PC-3 (cell line): ENCODE data around the gene C1QTNF6.

Experiments used
- EZH2 ChIP-seq: fragments of 300-600 bp; sonication (generic); IDR thresholded peaks from one replicate; pipeline ENCODE4 v1.6.1; 2017; ENCODE audit warnings: antibody characterized with exemption, mild to moderate bottlenecking, low read length; ENCODE audit not compliant: unreplicated experiment
- TF ChIP-seq, protein P1 (sequence below): fragments of 300-600 bp; sonication (generic); conservative IDR thresholded peaks from 2 replicates; pipeline ENCODE4 v1.5.1; 2017; ENCODE audit warnings: antibody characterized with exemption, low read depth, mild to moderate bottlenecking, low read length

DNA sequence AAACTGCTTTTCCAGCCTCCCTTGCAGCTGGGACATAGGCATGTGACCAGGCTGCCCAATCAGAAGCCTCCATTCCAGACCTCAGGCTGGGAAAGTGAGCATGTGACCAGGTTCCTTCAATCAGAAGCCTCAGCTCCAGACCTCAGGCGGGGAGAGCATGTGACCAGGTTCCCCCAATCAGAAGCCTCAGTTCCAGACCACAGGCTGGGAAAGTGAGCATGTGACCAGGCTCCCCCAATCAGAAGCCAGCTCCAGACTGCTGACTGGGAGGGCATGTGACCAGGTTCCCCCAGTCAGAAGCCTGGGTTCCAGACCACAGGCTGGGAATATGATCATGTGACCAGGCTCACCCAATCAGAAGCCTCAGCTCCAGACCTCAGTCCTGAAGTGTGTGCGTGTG is 26.6 kb downstream of the C1QTNF6 start:
- TF ChIP-seq, protein P1, sequence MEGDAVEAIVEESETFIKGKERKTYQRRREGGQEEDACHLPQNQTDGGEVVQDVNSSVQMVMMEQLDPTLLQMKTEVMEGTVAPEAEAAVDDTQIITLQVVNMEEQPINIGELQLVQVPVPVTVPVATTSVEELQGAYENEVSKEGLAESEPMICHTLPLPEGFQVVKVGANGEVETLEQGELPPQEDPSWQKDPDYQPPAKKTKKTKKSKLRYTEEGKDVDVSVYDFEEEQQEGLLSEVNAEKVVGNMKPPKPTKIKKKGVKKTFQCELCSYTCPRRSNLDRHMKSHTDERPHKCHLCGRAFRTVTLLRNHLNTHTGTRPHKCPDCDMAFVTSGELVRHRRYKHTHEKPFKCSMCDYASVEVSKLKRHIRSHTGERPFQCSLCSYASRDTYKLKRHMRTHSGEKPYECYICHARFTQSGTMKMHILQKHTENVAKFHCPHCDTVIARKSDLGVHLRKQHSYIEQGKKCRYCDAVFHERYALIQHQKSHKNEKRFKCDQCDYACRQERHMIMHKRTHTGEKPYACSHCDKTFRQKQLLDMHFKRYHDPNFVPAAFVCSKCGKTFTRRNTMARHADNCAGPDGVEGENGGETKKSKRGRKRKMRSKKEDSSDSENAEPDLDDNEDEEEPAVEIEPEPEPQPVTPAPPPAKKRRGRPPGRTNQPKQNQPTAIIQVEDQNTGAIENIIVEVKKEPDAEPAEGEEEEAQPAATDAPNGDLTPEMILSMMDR, result no peak
- no peak for TF ChIP-seq EZH2
